ENCODE data around the gene FBN2.

DNA sequence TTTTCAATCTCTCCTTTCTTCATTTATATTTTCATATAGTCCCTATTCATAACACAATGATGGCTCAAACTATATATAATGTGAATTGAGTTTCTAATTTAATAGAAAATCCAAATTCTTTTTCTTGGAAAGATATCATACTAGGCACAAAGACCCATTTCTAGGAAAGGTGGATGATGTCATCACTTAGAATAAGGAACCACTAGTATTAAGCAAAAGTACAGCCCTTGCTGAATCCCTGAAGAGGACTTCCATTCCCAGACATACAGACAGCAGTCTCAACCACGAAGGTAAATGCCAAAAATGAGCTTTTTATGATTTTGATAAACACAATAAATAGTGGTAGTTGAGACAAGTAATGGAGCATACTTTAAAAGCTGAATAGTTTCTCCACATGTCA is 210.0 kb downstream of the FBN2 start:
- TF ChIP-seq, protein P1, sequence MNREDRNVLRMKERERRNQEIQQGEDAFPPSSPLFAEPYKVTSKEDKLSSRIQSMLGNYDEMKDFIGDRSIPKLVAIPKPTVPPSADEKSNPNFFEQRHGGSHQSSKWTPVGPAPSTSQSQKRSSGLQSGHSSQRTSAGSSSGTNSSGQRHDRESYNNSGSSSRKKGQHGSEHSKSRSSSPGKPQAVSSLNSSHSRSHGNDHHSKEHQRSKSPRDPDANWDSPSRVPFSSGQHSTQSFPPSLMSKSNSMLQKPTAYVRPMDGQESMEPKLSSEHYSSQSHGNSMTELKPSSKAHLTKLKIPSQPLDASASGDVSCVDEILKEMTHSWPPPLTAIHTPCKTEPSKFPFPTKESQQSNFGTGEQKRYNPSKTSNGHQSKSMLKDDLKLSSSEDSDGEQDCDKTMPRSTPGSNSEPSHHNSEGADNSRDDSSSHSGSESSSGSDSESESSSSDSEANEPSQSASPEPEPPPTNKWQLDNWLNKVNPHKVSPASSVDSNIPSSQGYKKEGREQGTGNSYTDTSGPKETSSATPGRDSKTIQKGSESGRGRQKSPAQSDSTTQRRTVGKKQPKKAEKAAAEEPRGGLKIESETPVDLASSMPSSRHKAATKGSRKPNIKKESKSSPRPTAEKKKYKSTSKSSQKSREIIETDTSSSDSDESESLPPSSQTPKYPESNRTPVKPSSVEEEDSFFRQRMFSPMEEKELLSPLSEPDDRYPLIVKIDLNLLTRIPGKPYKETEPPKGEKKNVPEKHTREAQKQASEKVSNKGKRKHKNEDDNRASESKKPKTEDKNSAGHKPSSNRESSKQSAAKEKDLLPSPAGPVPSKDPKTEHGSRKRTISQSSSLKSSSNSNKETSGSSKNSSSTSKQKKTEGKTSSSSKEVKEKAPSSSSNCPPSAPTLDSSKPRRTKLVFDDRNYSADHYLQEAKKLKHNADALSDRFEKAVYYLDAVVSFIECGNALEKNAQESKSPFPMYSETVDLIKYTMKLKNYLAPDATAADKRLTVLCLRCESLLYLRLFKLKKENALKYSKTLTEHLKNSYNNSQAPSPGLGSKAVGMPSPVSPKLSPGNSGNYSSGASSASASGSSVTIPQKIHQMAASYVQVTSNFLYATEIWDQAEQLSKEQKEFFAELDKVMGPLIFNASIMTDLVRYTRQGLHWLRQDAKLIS (CRISPR knock-in tag; IDR thresholded peaks at IDR 0.05) = no peak
- TF ChIP-seq SRF (CRISPR knock-in tag; IDR thresholded peaks at IDR 0.05) (no peak), EP300 (IDR thresholded peaks at IDR 0.05; ENCODE audit: low read length) (no peak)
